Measurements from ENCODE around the gene STN1. TPM values are rescaled to one million over a fixed set of nuclear protein-coding genes. Genes with fewer than 3 reads are reported as not detected.

Gene STN1
- total RNA-seq, 2 donors from 2014 or later, result 5.9 to 32.2 TPM

GRCh38 chr10:103834436-103835095, 83.4 kb downstream of the STN1 start:
- Histone ChIP-seq H3K9me3 (no peaks in the 10 kb centered on the region), H3K4me3 (no peak overlapping the region), H3K4me1 (peaks cover 30% of the 10 kb centered on the region), H3K27me3 (no peaks in the 10 kb centered on the region), H3K36me3 (replicated peaks in 1 of 2; ENCODE audit: insufficient read depth in 1 of 2, low read depth in 2 of 2) (no peaks in the 10 kb centered on the region), H3K27ac (peak overlapping the region; percentile 12 to 81 (median 64))
- DNase-seq, result no peak
- no peak for ATAC-seq
- TF ChIP-seq, protein P1, sequence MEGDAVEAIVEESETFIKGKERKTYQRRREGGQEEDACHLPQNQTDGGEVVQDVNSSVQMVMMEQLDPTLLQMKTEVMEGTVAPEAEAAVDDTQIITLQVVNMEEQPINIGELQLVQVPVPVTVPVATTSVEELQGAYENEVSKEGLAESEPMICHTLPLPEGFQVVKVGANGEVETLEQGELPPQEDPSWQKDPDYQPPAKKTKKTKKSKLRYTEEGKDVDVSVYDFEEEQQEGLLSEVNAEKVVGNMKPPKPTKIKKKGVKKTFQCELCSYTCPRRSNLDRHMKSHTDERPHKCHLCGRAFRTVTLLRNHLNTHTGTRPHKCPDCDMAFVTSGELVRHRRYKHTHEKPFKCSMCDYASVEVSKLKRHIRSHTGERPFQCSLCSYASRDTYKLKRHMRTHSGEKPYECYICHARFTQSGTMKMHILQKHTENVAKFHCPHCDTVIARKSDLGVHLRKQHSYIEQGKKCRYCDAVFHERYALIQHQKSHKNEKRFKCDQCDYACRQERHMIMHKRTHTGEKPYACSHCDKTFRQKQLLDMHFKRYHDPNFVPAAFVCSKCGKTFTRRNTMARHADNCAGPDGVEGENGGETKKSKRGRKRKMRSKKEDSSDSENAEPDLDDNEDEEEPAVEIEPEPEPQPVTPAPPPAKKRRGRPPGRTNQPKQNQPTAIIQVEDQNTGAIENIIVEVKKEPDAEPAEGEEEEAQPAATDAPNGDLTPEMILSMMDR (IDR thresholded peaks at IDR 0.05), result no peak
- TF ChIP-seq POLR2A (IDR thresholded peaks at IDR 0.05), result no peak
- 54 to 58% methylated on average over 5 of the region's 5 CpGs for WGBS, 2 donors
- intact Hi-C loops (cut with DNase I), result no loop called here

DNA sequence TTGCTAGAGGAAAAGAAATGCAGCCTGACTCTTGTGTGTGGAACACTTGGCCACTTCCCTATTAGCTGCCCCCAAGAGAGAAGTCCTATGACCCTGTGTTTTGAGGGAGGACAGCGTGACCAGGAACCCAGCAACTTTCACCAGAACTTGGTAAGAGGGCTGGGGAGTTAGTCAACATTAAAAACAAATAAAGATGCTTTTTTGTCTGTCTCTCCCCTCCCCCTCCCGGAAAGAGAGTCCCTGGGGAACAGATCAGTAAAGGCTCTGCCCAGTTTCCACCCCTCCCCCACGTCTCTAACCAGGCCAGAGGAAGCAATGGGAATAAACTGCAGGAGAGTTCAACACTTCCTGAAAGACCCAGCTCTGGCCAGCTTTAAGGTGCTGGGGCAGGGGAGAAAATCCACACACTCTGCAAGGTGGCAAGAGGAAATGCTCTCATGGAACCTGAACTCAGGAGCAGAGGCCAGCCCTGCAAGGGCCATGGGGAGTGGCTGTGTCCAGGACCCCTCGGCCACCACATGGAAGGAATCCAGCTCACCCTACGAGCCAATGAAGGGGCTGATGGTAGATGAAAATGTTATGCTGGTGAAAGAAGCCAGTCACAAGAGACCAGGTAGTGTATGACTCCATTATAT, 84.1 kb downstream of the STN1 start:
- Histone ChIP-seq H3K27ac (peak overlapping the region; percentile 12 to 81 (median 64)), H3K27me3 (no peaks in the 10 kb centered on the region), H3K4me3 (no peak overlapping the region), H3K36me3 (replicated peaks in 1 of 2; ENCODE audit: insufficient read depth in 1 of 2, low read depth in 2 of 2) (no peaks in the 10 kb centered on the region), H3K4me1 (peaks cover 26% of the 10 kb centered on the region), H3K9me3 (no peaks in the 10 kb centered on the region)
- WGBS, 2 donors, result 42 to 46% methylated on average over 5 of the region's 5 CpGs
- ATAC-seq, result peak; percentile 75
- TF ChIP-seq POLR2A (IDR thresholded peaks at IDR 0.05), result no peak
- TF ChIP-seq, protein P1 (IDR thresholded peaks at IDR 0.05), result no peak
- intact Hi-C loops (cut with DNase I), result no loop called here
- DNase-seq, result peak; percentile 56 to 75 (median 64)

- 85 to 92% methylated on average over 2 of the region's 2 CpGs for WGBS, 2 donors
- Histone ChIP-seq H3K4me3 (no peak overlapping the region), H3K27ac (peak overlapping the region in 2 of 4 donors; percentile 62 to 67), H3K36me3 (replicated peaks in 1 of 2; ENCODE audit: insufficient read depth in 1 of 2, low read depth in 2 of 2) (no peaks in the 10 kb centered on the region), H3K4me1 (peaks cover 26% of the 10 kb centered on the region), H3K27me3 (no peaks in the 10 kb centered on the region), H3K9me3 (no peaks in the 10 kb centered on the region)
- intact Hi-C loops (cut with DNase I), result no loop called here
- no peak for TF ChIP-seq POLR2A (IDR thresholded peaks at IDR 0.05)
- TF ChIP-seq, protein P1 (IDR thresholded peaks at IDR 0.05), result no peak
- DNase-seq (no peak), ATAC-seq (no peak)
Observed at GRCh38 chr10:103832806-103833205, 85.2 kb downstream of the STN1 start.

Other genes starting within 250 kb of the STN1 start
- gene SH3PXD2A, start 62.6 kb downstream of the STN1 start, total RNA-seq, result 1 to 10 TPM; 7.3 to 9.9 TPM
- gene SLK, start 49.0 kb upstream of the STN1 start, total RNA-seq, result 10 to 100 TPM; 23.7 to 25.9 TPM
- gene COL17A1, start 167.7 kb upstream of the STN1 start, total RNA-seq, result 1 to 10 TPM in 1 of 2 donors, not detected in 1; 3.6 TPM
- 1 to 10 TPM; 3.3 to 5.2 TPM for gene SFR1, start 204.0 kb upstream of the STN1 start, total RNA-seq